HepG2 (cell line): Measurements from ENCODE around the gene BRK1. TPM values are rescaled to one million over a fixed set of nuclear protein-coding genes. Genes with fewer than 3 reads are reported as not detected.
A peak's percentile ranks its signal among the peaks of the same experiment; 100 is the strongest.

ENCODE experiments used
- CAMTA2 ChIP-seq: sonication (generic); formaldehyde crosslinking; IDR thresholded peaks from 2 replicates; pipeline ENCODE4 v1.4.0; 2020; ENCODE audit warnings: mild to moderate bottlenecking, missing genetic modification reagents, borderline replicate concordance
- FOXP1 ChIP-seq, 2 experiments: fragments of 450-650 bp in 1 of 2; IDR thresholded peaks; 2 replicates each; pipeline ENCODE4 v1.6.1; 2017 to 2018; ENCODE audit warnings: antibody characterized with exemption in 1 of 2
- MXI1 ChIP-seq: IDR thresholded peaks from 3 replicates; pipeline ENCODE4 v1.6.1; 2012; ENCODE audit warnings: low read depth, low read length, inconsistent platforms, borderline replicate concordance
- NR2C2 ChIP-seq: sonication (generic); formaldehyde crosslinking; IDR thresholded peaks from 2 replicates; pipeline ENCODE4 v1.4.0; 2020; ENCODE audit warnings: missing genetic modification reagents, mild to moderate bottlenecking, moderate library complexity, borderline replicate concordance
- PITX1 ChIP-seq: sonication (generic); formaldehyde crosslinking; IDR thresholded peaks from 2 replicates; pipeline ENCODE4 v1.5.1; 2020; ENCODE audit warnings: mild to moderate bottlenecking, missing genetic modification reagents
- SATB2 ChIP-seq: sonication (generic); formaldehyde crosslinking; IDR thresholded peaks from 2 replicates; pipeline ENCODE4 v1.5.0; 2020; ENCODE audit warnings: missing genetic modification reagents
- SUZ12 ChIP-seq: fragments of 150-350 bp; IDR thresholded peaks from 2 replicates; pipeline ENCODE4 v1.6.1; 2014; ENCODE audit warnings: low read depth, low read length
- U2AF1 ChIP-seq: fragments of 200-400 bp; formaldehyde crosslinking; optimal IDR thresholded peaks from 2 replicates; pipeline ENCODE3; 2017; ENCODE audit warnings: mild to moderate bottlenecking, low read depth, low read length
- ZBTB21 ChIP-seq: sonication (generic); formaldehyde crosslinking; IDR thresholded peaks from 2 replicates; pipeline ENCODE4 v1.4.0; 2020; ENCODE audit warnings: missing genetic modification reagents
- ZFP91 ChIP-seq: sonication (generic); formaldehyde crosslinking; IDR thresholded peaks from 2 replicates; pipeline ENCODE4 v1.9.0; 2022; ENCODE audit warnings: missing genetic modification reagents, mild to moderate bottlenecking, borderline replicate concordance
- ZNF138 ChIP-seq: sonication (generic); formaldehyde crosslinking; IDR thresholded peaks from 2 replicates; pipeline ENCODE4 v1.5.0; 2020; ENCODE audit warnings: mild to moderate bottlenecking, low read depth, missing genetic modification reagents
- ZNF225 ChIP-seq: sonication (generic); formaldehyde crosslinking; IDR thresholded peaks from 2 replicates; pipeline ENCODE4 v1.4.0; 2020; ENCODE audit warnings: mild to moderate bottlenecking, missing genetic modification reagents
- ZNF337 ChIP-seq: sonication (generic); formaldehyde crosslinking; IDR thresholded peaks from 2 replicates; pipeline ENCODE4 v1.5.1; 2020; ENCODE audit warnings: missing genetic modification reagents, low read depth, mild to moderate bottlenecking, borderline replicate concordance
- ZNF766 ChIP-seq: sonication (generic); formaldehyde crosslinking; IDR thresholded peaks from 2 replicates; pipeline ENCODE4 v1.5.0; 2020; ENCODE audit warnings: missing genetic modification reagents, borderline replicate concordance
- ZSCAN31 ChIP-seq: sonication (generic); formaldehyde crosslinking; IDR thresholded peaks from 2 replicates; pipeline ENCODE4 v1.5.0; 2020; ENCODE audit warnings: low read depth, mild to moderate bottlenecking, missing genetic modification reagents
- ZSCAN9 ChIP-seq: IDR thresholded peaks from 2 replicates; pipeline ENCODE4 v1.6.1; 2016; ENCODE audit warnings: borderline replicate concordance
- polyA plus RNA-seq, 8 experiments: library from polyadenylated mRNA; depleted of rRNA in 3 of 8; stranded (reverse) in 7 of 8; unstranded in 1 of 8; fragments of >200 nt; fragmentation: Illumina TruSeq in 4 of 8; extraction: Trizol in 4 of 8; gene quantifications; 2 replicates each; pipeline versions ENCODE4 v1.2.1 to v1.2.3, GENCODE V29; 2011 to 2016; ENCODE audit warnings: low read depth in 4 of 8, missing spikeins in 1 of 8, mixed read lengths in 1 of 8; ENCODE audit not compliant: insufficient read depth in 1 of 8
- total RNA-seq, 5 experiments: library from RNA; depleted of rRNA; stranded (reverse); fragments of >200 nt; fragmentation: Illumina TruSeq; extraction: Trizol; gene quantifications; 2 replicates each; pipeline ENCODE4 v1.2.3, GENCODE V29; 2016; ENCODE audit warnings: low read depth in 1 of 5
- TF ChIP-seq, protein P1 (sequence below), 2 experiments: fragments of 450-650 bp in 1 of 2; sonication (generic) in 1 of 2; formaldehyde crosslinking in 1 of 2; IDR thresholded peaks; 2 replicates each; pipeline versions ENCODE4 v1.6.1 to v1.8.0; 2016 to 2022; ENCODE audit warnings: antibody characterized with exemption in 1 of 2, mild to moderate bottlenecking in 1 of 2, missing genetic modification reagents in 1 of 2
- TF ChIP-seq, protein P2 (sequence below): sonication (generic); formaldehyde crosslinking; IDR thresholded peaks from 2 replicates; pipeline ENCODE4 v1.4.0; 2020; ENCODE audit warnings: mild to moderate bottlenecking, missing genetic modification reagents

Gene BRK1
- total and polyA plus RNA-seq, 2 of the 13 experiments (the other 11 are each of a cell fraction or from before 2014, with no cell fraction given), result 118 to 155 TPM

GRCh38 chr3:10115326-10116137, at the start of gene BRK1 (continued):
- no peak for TF ChIP-seq ZFP91 (CRISPR knock-in tag)
- no peak for TF ChIP-seq U2AF1
- TF ChIP-seq ZNF138 (CRISPR knock-in tag), result 0 out of 2 replicates have a peak, but pooled peaks have one; percentile 66
- TF ChIP-seq ZSCAN31, result peak; percentile 52
- TF ChIP-seq MXI1, result peak; percentile 63; the same call in 1 of the 3 replicates
- TF ChIP-seq ZNF337 (CRISPR knock-in tag), result no peak
- no peak for TF ChIP-seq SUZ12
- no peak for TF ChIP-seq ZBTB21
- TF ChIP-seq CAMTA2 (CRISPR knock-in tag), result no peak
- TF ChIP-seq PITX1 (CRISPR knock-in tag), result no peak
- TF ChIP-seq SATB2 (CRISPR knock-in tag), result 0 out of 2 replicates have a peak, but pooled peaks have one; percentile 80
- TF ChIP-seq, protein P1, sequence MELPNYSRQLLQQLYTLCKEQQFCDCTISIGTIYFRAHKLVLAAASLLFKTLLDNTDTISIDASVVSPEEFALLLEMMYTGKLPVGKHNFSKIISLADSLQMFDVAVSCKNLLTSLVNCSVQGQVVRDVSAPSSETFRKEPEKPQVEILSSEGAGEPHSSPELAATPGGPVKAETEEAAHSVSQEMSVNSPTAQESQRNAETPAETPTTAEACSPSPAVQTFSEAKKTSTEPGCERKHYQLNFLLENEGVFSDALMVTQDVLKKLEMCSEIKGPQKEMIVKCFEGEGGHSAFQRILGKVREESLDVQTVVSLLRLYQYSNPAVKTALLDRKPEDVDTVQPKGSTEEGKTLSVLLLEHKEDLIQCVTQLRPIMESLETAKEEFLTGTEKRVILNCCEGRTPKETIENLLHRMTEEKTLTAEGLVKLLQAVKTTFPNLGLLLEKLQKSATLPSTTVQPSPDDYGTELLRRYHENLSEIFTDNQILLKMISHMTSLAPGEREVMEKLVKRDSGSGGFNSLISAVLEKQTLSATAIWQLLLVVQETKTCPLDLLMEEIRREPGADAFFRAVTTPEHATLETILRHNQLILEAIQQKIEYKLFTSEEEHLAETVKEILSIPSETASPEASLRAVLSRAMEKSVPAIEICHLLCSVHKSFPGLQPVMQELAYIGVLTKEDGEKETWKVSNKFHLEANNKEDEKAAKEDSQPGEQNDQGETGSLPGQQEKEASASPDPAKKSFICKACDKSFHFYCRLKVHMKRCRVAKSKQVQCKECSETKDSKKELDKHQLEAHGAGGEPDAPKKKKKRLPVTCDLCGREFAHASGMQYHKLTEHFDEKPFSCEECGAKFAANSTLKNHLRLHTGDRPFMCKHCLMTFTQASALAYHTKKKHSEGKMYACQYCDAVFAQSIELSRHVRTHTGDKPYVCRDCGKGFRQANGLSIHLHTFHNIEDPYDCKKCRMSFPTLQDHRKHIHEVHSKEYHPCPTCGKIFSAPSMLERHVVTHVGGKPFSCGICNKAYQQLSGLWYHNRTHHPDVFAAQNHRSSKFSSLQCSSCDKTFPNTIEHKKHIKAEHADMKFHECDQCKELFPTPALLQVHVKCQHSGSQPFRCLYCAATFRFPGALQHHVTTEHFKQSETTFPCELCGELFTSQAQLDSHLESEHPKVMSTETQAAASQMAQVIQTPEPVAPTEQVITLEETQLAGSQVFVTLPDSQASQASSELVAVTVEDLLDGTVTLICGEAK (IDR thresholded peaks at IDR 0.05), result no peak
- TF ChIP-seq, protein P1 (CRISPR knock-in tag; IDR thresholded peaks at IDR 0.05), result peak; percentile 40; the same call in 1 of the 2 replicates
- peak; percentile 58 for TF ChIP-seq NR2C2 (CRISPR knock-in tag)
- TF ChIP-seq, protein P2, sequence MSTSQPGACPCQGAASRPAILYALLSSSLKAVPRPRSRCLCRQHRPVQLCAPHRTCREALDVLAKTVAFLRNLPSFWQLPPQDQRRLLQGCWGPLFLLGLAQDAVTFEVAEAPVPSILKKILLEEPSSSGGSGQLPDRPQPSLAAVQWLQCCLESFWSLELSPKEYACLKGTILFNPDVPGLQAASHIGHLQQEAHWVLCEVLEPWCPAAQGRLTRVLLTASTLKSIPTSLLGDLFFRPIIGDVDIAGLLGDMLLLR, result no peak
- TF ChIP-seq ZNF225 (CRISPR knock-in tag), result no peak
- TF ChIP-seq FOXP1 (IDR thresholded peaks at IDR 0.05), result no peak
- TF ChIP-seq FOXP1 (CRISPR knock-in tag; IDR thresholded peaks at IDR 0.05), result no peak
- peak; percentile 40; the same call in 1 of the 2 replicates for TF ChIP-seq ZSCAN9 (CRISPR knock-in tag)
- TF ChIP-seq ZNF766 (CRISPR knock-in tag), result 0 out of 2 replicates have a peak, but pooled peaks have one; percentile 32
